Stimulated activated CD4-positive, alpha-beta T cell treated with anti-CD3 and anti-CD28 coated beads, TNF-alpha, amount 100 ng/mL, for 4 hours (primary cell): ENCODE results near the gene MNAT1.
"Not testable (repeated sequence)": the region's sequence is repeated elsewhere in the genome, so short reads cannot be mapped to it uniquely, and the experiment has no call there.

Experiments
- DNase-seq, 3 experiments: peaks; one replicate each; pipeline ENCODE4 v3.0.0-alpha.2; 2020; ENCODE audit warnings: low read depth in 3 of 3

MNAT1 gene

GRCh38 chr14:60882219-60882618, 147.7 kb downstream of the MNAT1 start:
- DNase-seq = no peak

- DNase-seq = no peak
These were observed 149.6 kb downstream of the MNAT1 start for GRCh38 chr14:60884134-60884533.

- DNase-seq = not testable (repeated sequence)
These were observed 156.1 kb downstream of the MNAT1 start for GRCh38 chr14:60890636-60891035.

- no peak for DNase-seq
These were observed 159.3 kb downstream of the MNAT1 start for GRCh38 chr14:60893911-60894310.

- no peak for DNase-seq
These were observed 169.8 kb downstream of the MNAT1 start for GRCh38 chr14:60904381-60904780.

GRCh38 chr14:60905923-60906322, 171.4 kb downstream of the MNAT1 start:
- DNase-seq = no peak

GRCh38 chr14:60915781-60916180, 181.2 kb downstream of the MNAT1 start:
- DNase-seq = no peak

GRCh38 chr14:60922050-60922449, 187.5 kb downstream of the MNAT1 start:
- no peak for DNase-seq

- DNase-seq = no peak
These were observed 190.7 kb downstream of the MNAT1 start for GRCh38 chr14:60925286-60925685.

GRCh38 chr14:60926002-60926401, 191.4 kb downstream of the MNAT1 start:
- DNase-seq = no peak

GRCh38 chr14:60931218-60931617, 196.7 kb downstream of the MNAT1 start:
- DNase-seq = no peak

GRCh38 chr14:60933920-60934655, 199.5 kb downstream of the MNAT1 start:
- no peak for DNase-seq

GRCh38 chr14:60935319-60935718, 200.8 kb downstream of the MNAT1 start:
- DNase-seq = no peak

- no peak for DNase-seq
These were observed 209.1 kb downstream of the MNAT1 start for GRCh38 chr14:60943637-60944032.

GRCh38 chr14:60944204-60944603, 209.6 kb downstream of the MNAT1 start:
- DNase-seq = no peak

- no peak for DNase-seq
These were observed 211.4 kb downstream of the MNAT1 start for GRCh38 chr14:60945984-60946383.

- DNase-seq = no peak
These were observed 212.2 kb downstream of the MNAT1 start for GRCh38 chr14:60946773-60947172.

GRCh38 chr14:60951776-60952435, 217.3 kb downstream of the MNAT1 start:
- no peak for DNase-seq

GRCh38 chr14:60956202-60956601, 221.6 kb downstream of the MNAT1 start:
- DNase-seq = no peak

GRCh38 chr14:60956632-60957031, 222.1 kb downstream of the MNAT1 start:
- DNase-seq = no peak

- no peak for DNase-seq
These were observed 223.6 kb downstream of the MNAT1 start for GRCh38 chr14:60958146-60958545.

- DNase-seq = no peak
These were observed 229.2 kb downstream of the MNAT1 start for GRCh38 chr14:60963761-60964160.

GRCh38 chr14:60964904-60965303, 230.3 kb downstream of the MNAT1 start:
- DNase-seq = no peak

GRCh38 chr14:60965402-60965801, 230.8 kb downstream of the MNAT1 start:
- DNase-seq = no peak
